Activated CD8-positive, alpha-beta T cell treated with anti-CD3 and anti-CD28 coated beads, Interleukin-2, amount 10 ng/mL, durations not matched to agents 7 days and 5 days (primary cell): Measurements from ENCODE around the gene NDUFA13. TPM values are rescaled to one million over a fixed set of nuclear protein-coding genes. Genes with fewer than 3 reads are reported as not detected.

Source experiments
- ATAC-seq: fragments of 150-1000 bp; cut with Tn5 transposase; one replicate; pipeline ENCODE4 v1.10.0; 2021; ENCODE audit warnings: moderate library complexity
- CTCF ChIA-PET: fragments of 350-600 bp; sonication (Branson Sonifier 250); formaldehyde crosslinking; loops from one replicate; lab custom pipeline; 2021; ENCODE audit warnings: antibody characterized with exemption; lab: Charles Lee
- POLR2A ChIA-PET: fragments of 350-600 bp; sonication (Branson Sonifier 250); formaldehyde crosslinking; loops from one replicate; lab custom pipeline; 2021; ENCODE audit warnings: antibody characterized with exemption; lab: Charles Lee
- DNase-seq: peaks from one replicate; pipeline ENCODE4 v3.0.0-alpha.2; 2020
- H3K27ac Mint-ChIP-seq: one replicate; pipeline ENCODE4 v1.8.0; 2021; ENCODE audit warnings: mild to moderate bottlenecking, mixed read lengths
- H3K27me3 Mint-ChIP-seq: one replicate; pipeline ENCODE4 v1.8.0; 2021; ENCODE audit warnings: low read depth, mixed read lengths
- H3K36me3 Mint-ChIP-seq: one replicate; pipeline ENCODE4 v1.8.0; 2021; ENCODE audit warnings: low read depth, mixed read lengths
- H3K4me1 Mint-ChIP-seq: one replicate; pipeline ENCODE4 v1.8.0; 2021; ENCODE audit warnings: low read depth, mixed read lengths
- H3K4me3 Mint-ChIP-seq: one replicate; pipeline ENCODE4 v1.8.0; 2021; ENCODE audit warnings: mild to moderate bottlenecking, mixed read lengths
- H3K9me3 Mint-ChIP-seq: one replicate; pipeline ENCODE4 v1.8.0; 2022; ENCODE audit warnings: mixed read lengths; ENCODE audit not compliant: insufficient read depth
- total RNA-seq, 2 experiments: library from RNA; stranded (reverse); gene quantifications; one replicate each; pipeline ENCODE4 v1.2.3, GENCODE V29; 2021

Gene NDUFA13
- total RNA-seq, 2 experiments from 2014 or later, result 388 to 413 TPM

GRCh38 chr19:19490214-19490968 lies 25.6 kb upstream of the NDUFA13 start:
- H3K36me3 Mint-ChIP-seq, result peaks cover 52% of the 10 kb centered on the region
- peak; percentile 19 for ATAC-seq

GRCh38 chr19:19491321-19492025 lies 24.6 kb upstream of the NDUFA13 start:
- Mint-ChIP-seq H3K27ac (no peak overlapping the region), H3K4me1 (peaks cover 44% of the 10 kb centered on the region), H3K4me3 (no peak overlapping the region), H3K27me3 (no peaks in the 10 kb centered on the region), H3K36me3 (peaks cover 54% of the 10 kb centered on the region), H3K9me3 (no peaks in the 10 kb centered on the region)
- no peak for ATAC-seq
- ChIA-PET POLR2A (interaction anchor here (0.7 to 2.8 kb wide), 6 partner anchors 24 to 127 kb away, joined by 3 to 17 read pairs (median 6); partner anchors contain the start of genes GATAD2A, NDUFA13 and TSSK6), CTCF (interaction anchor here (0.6 to 7.8 kb wide), 23 partner anchors 19 to 343 kb away, joined by 3 to 162 read pairs (median 8); partner anchors contain the start of genes BORCS8, GATAD2A, GMIP and NDUFA13)
- no peak for DNase-seq

More at GRCh38 chr19:19490214-19490968, 25.6 kb upstream of the NDUFA13 start:
- Mint-ChIP-seq H3K27ac (peak overlapping the region; percentile 97), H3K4me3 (peak overlapping the region; percentile 12), H3K27me3 (no peaks in the 10 kb centered on the region), H3K9me3 (no peaks in the 10 kb centered on the region), H3K4me1 (peaks cover 54% of the 10 kb centered on the region)
- ChIA-PET CTCF (interaction anchor here (0.6 to 7.8 kb wide), 32 partner anchors 9 to 342 kb away, joined by 3 to 162 read pairs (median 6); partner anchors contain the start of genes BORCS8, GATAD2A, GMIP and MAU2), POLR2A (interaction anchor here (0.6 to 2.8 kb wide), 11 partner anchors 25 to 169 kb away, joined by 3 to 17 read pairs (median 3); partner anchors contain the start of genes GATAD2A, NDUFA13 and TSSK6)
- peak; percentile 89 for DNase-seq

- Mint-ChIP-seq H3K27ac (no peak overlapping the region), H3K27me3 (no peaks in the 10 kb centered on the region), H3K4me1 (peaks cover 42% of the 10 kb centered on the region), H3K9me3 (no peaks in the 10 kb centered on the region), H3K36me3 (peaks cover 57% of the 10 kb centered on the region), H3K4me3 (no peak overlapping the region)
- POLR2A ChIA-PET, result interaction anchor here (0.8 to 1.5 kb wide), 2 partner anchors 24 kb away, joined by 3 to 7 read pairs; partner anchors contain the start of genes NDUFA13 and TSSK6
- CTCF ChIA-PET, result interaction anchor here (0.9 to 7.8 kb wide), 4 partner anchors 23 to 127 kb away, joined by 3 to 162 read pairs (median 28); partner anchors contain the start of genes GATAD2A and TSSK6
- ATAC-seq, result no peak
- no peak for DNase-seq
Observed at GRCh38 chr19:19492026-19492610, 23.9 kb upstream of the NDUFA13 start.

- CTCF ChIA-PET, result interaction anchor here (7.8 kb wide), 1 partner anchor 128 kb away, joined by 162 read pairs; no protein-coding TSS in a partner anchor
- POLR2A ChIA-PET, result no interaction called here
- no peak for DNase-seq
- Mint-ChIP-seq H3K27ac (no peak overlapping the region), H3K36me3 (peaks cover 60% of the 10 kb centered on the region), H3K4me3 (no peak overlapping the region), H3K4me1 (peaks cover 27% of the 10 kb centered on the region), H3K27me3 (no peaks in the 10 kb centered on the region), H3K9me3 (no peaks in the 10 kb centered on the region)
- no peak for ATAC-seq
Observed at GRCh38 chr19:19493841-19494546, 22.0 kb upstream of the NDUFA13 start.

GRCh38 chr19:19495614-19496603 lies 20.1 kb upstream of the NDUFA13 start:
- peaks cover 61% of the 10 kb centered on the region for H3K36me3 Mint-ChIP-seq

GRCh38 chr19:19498255-19498991 lies 17.6 kb upstream of the NDUFA13 start:
- no peak overlapping the region for H3K27ac Mint-ChIP-seq

More at GRCh38 chr19:19495614-19496603, 20.1 kb upstream of the NDUFA13 start:
- no peak for ATAC-seq
- POLR2A ChIA-PET, result no interaction called here
- Mint-ChIP-seq H3K27ac (peak overlapping the region; percentile 25), H3K4me3 (no peak overlapping the region), H3K27me3 (no peaks in the 10 kb centered on the region), H3K4me1 (peaks cover 8% of the 10 kb centered on the region), H3K9me3 (no peaks in the 10 kb centered on the region)
- DNase-seq, result no peak
- CTCF ChIA-PET, result interaction anchor here (1.1 kb wide), 1 partner anchor 126 kb away, joined by 3 read pairs; no protein-coding TSS in a partner anchor

GRCh38 chr19:19499272-19499995 lies 16.6 kb upstream of the NDUFA13 start:
- Mint-ChIP-seq H3K9me3 (no peaks in the 10 kb centered on the region), H3K4me1 (peaks cover 7% of the 10 kb centered on the region), H3K36me3 (peaks cover 70% of the 10 kb centered on the region), H3K27ac (no peak overlapping the region), H3K4me3 (no peak overlapping the region), H3K27me3 (no peaks in the 10 kb centered on the region)
- CTCF ChIA-PET, result no interaction called here
- DNase-seq (no peak), ATAC-seq (no peak)
- POLR2A ChIA-PET, result no interaction called here

More at GRCh38 chr19:19498255-19498991, 17.6 kb upstream of the NDUFA13 start:
- Mint-ChIP-seq H3K36me3 (peaks cover 73% of the 10 kb centered on the region), H3K27me3 (no peaks in the 10 kb centered on the region), H3K4me1 (peaks cover 7% of the 10 kb centered on the region), H3K4me3 (no peak overlapping the region), H3K9me3 (no peaks in the 10 kb centered on the region)
- POLR2A ChIA-PET, result no interaction called here
- ATAC-seq, result no peak
- DNase-seq, result no peak
- CTCF ChIA-PET, result no interaction called here

GRCh38 chr19:19500975-19501644 lies 14.9 kb upstream of the NDUFA13 start:
- ATAC-seq (no peak), DNase-seq (no peak)
- Mint-ChIP-seq H3K9me3 (no peaks in the 10 kb centered on the region), H3K4me1 (peaks cover 7% of the 10 kb centered on the region), H3K4me3 (no peak overlapping the region), H3K36me3 (peaks cover 65% of the 10 kb centered on the region), H3K27me3 (no peaks in the 10 kb centered on the region), H3K27ac (no peak overlapping the region)
- ChIA-PET CTCF (no interaction called here), POLR2A (no interaction called here)

GRCh38 chr19:19501798-19502197 lies 14.2 kb upstream of the NDUFA13 start:
- ATAC-seq, result no peak
- Mint-ChIP-seq H3K4me3 (no peak overlapping the region), H3K27ac (no peak overlapping the region)

More at GRCh38 chr19:19501798-19502197, 14.2 kb upstream of the NDUFA13 start:
- Mint-ChIP-seq H3K36me3 (peaks cover 65% of the 10 kb centered on the region), H3K9me3 (no peaks in the 10 kb centered on the region), H3K27me3 (no peaks in the 10 kb centered on the region), H3K4me1 (peaks cover 5% of the 10 kb centered on the region)
- ChIA-PET POLR2A (no interaction called here), CTCF (no interaction called here)
- no peak for DNase-seq
